ENCODE measurements around the gene DNPEP.

Gene DNPEP

GRCh38 chr2:219387306-219388120, at the start of gene DNPEP:
DNPEP (minus strand) TSS chr2:219387912; CDS start chr2:219387794, 118 bp downstream.
- peak; percentile 80 for DNase-seq (ENCODE audit: low spot score)

- no peak for DNase-seq (ENCODE audit: low spot score)
These were observed 49.4 kb upstream of the DNPEP start for GRCh38 chr2:219437141-219437540.

GRCh38 chr2:219436491-219436890, 48.8 kb upstream of the DNPEP start:
- DNase-seq (ENCODE audit: low spot score), result no peak

- DNase-seq (ENCODE audit: low spot score), result no peak
These were observed 48.0 kb upstream of the DNPEP start for GRCh38 chr2:219435701-219436100.

- DNase-seq (ENCODE audit: low spot score), result no peak
These were observed 47.2 kb upstream of the DNPEP start, which contains the start of gene SPEG for GRCh38 chr2:219434718-219435525. SPEG (plus strand) TSS chr2:219434843; CDS start chr2:219434978, 135 bp downstream.

GRCh38 chr2:219434468-219434717, 46.7 kb upstream of the DNPEP start:
- DNase-seq (ENCODE audit: low spot score), result no peak

- DNase-seq (ENCODE audit: low spot score), result no peak
These were observed 46.2 kb upstream of the DNPEP start for GRCh38 chr2:219433666-219434467.

GRCh38 chr2:219430633-219431615, 43.2 kb upstream of the DNPEP start:
- DNase-seq (ENCODE audit: low spot score), result no peak

GRCh38 chr2:219429958-219430606, 42.4 kb upstream of the DNPEP start:
- DNase-seq (ENCODE audit: low spot score), result no peak

- no peak for DNase-seq (ENCODE audit: low spot score)
These were observed 40.8 kb upstream of the DNPEP start for GRCh38 chr2:219428469-219428868.

- DNase-seq (ENCODE audit: low spot score), result no peak
These were observed 38.9 kb upstream of the DNPEP start for GRCh38 chr2:219426534-219427136.

- no peak for DNase-seq (ENCODE audit: low spot score)
These were observed 38.3 kb upstream of the DNPEP start for GRCh38 chr2:219426068-219426443.

- no peak for DNase-seq (ENCODE audit: low spot score)
These were observed 37.7 kb upstream of the DNPEP start for GRCh38 chr2:219425238-219426067.

GRCh38 chr2:219423652-219424377, 36.1 kb upstream of the DNPEP start:
- DNase-seq (ENCODE audit: low spot score), result no peak

GRCh38 chr2:219422952-219423534, 35.3 kb upstream of the DNPEP start:
- no peak for DNase-seq (ENCODE audit: low spot score)

GRCh38 chr2:219421323-219421722, 33.6 kb upstream of the DNPEP start:
- no peak for DNase-seq (ENCODE audit: low spot score)

GRCh38 chr2:219420687-219421086, 33.0 kb upstream of the DNPEP start:
- DNase-seq (ENCODE audit: low spot score), result no peak

Measured in AG08396 (cell line).